ENCODE measurements around the gene ACSS1.

Gene ACSS1

GRCh38 chr20:25055711-25056495 lies 2.0 kb downstream of the ACSS1 start:
- H3K27ac ChIP-seq (ENCODE audit: low read depth, low read length) = no peak overlapping the region
- H3K4me3 ChIP-seq (ENCODE audit: low read length) = no peak overlapping the region
- H3K27me3 ChIP-seq (ENCODE audit: control insufficient read depth, low read length) = peaks cover 94% of the 10 kb centered on the region

GRCh38 chr20:25054995-25055629 lies 2.8 kb downstream of the ACSS1 start:
- Histone ChIP-seq H3K4me3 (ENCODE audit: low read length) (no peak overlapping the region), H3K36me3 (ENCODE audit: control insufficient read depth, low read length) (no peaks in the 10 kb centered on the region), H3K79me2 (ENCODE audit: control insufficient read depth, low read length) (no peaks in the 10 kb centered on the region), H3K27ac (ENCODE audit: low read depth, low read length) (no peak overlapping the region), H3K4me1 (ENCODE audit: control insufficient read depth, low read length) (peaks cover 67% of the 10 kb centered on the region), H3K4me2 (ENCODE audit: low read length) (no peak overlapping the region), H4K20me1 (ENCODE audit: control insufficient read depth, insufficient read depth, low read depth, low read length) (0 out of 2 replicates have a peak, but pooled peaks cover 5% of the 10 kb centered on the region), H3K9me2 (replicated peaks; ENCODE audit: control insufficient read depth, low read length) (no peaks in the 10 kb centered on the region), H3K9me3 (ENCODE audit: control insufficient read depth, insufficient read depth, low read length) (no peaks in the 10 kb centered on the region), H3F3A (ENCODE audit: control insufficient read depth, insufficient read depth) (0 out of 2 replicates have a peak, but pooled peaks cover 9% of the 10 kb centered on the region), H3K27me3 (ENCODE audit: control insufficient read depth, low read length) (peaks cover 88% of the 10 kb centered on the region)
- TF ChIP-seq CTCF (IDR thresholded peaks at IDR 0.05; ENCODE audit: low read depth, low read length, poor library complexity, severe bottlenecking) (no peak), EZH2phosphoT487 (IDR thresholded peaks at IDR 0.05; ENCODE audit: borderline replicate concordance, low read length) (no peak)

More at GRCh38 chr20:25055711-25056495, 2.0 kb downstream of the ACSS1 start:
- Histone ChIP-seq H3F3A (ENCODE audit: control insufficient read depth, insufficient read depth) (0 out of 2 replicates have a peak, but pooled peaks cover 9% of the 10 kb centered on the region), H3K4me1 (ENCODE audit: control insufficient read depth, low read length) (peaks cover 67% of the 10 kb centered on the region), H4K20me1 (ENCODE audit: control insufficient read depth, insufficient read depth, low read depth, low read length) (0 out of 2 replicates have a peak, but pooled peaks cover 5% of the 10 kb centered on the region), H3K36me3 (ENCODE audit: control insufficient read depth, low read length) (no peaks in the 10 kb centered on the region), H3K9me2 (replicated peaks; ENCODE audit: control insufficient read depth, low read length) (no peaks in the 10 kb centered on the region), H3K4me2 (ENCODE audit: low read length) (no peak overlapping the region), H3K9me3 (ENCODE audit: control insufficient read depth, insufficient read depth, low read length) (no peaks in the 10 kb centered on the region), H3K79me2 (ENCODE audit: control insufficient read depth, low read length) (no peaks in the 10 kb centered on the region)
- no peak for TF ChIP-seq CTCF (IDR thresholded peaks at IDR 0.05; ENCODE audit: low read depth, low read length, poor library complexity, severe bottlenecking)
- no peak for TF ChIP-seq EZH2phosphoT487 (IDR thresholded peaks at IDR 0.05; ENCODE audit: borderline replicate concordance, low read length)

- Histone ChIP-seq H4K20me1 (ENCODE audit: control insufficient read depth, insufficient read depth, low read depth, low read length) (0 out of 2 replicates have a peak, but pooled peaks cover 5% of the 10 kb centered on the region), H3K4me3 (ENCODE audit: low read length) (no peak overlapping the region), H3K4me1 (ENCODE audit: control insufficient read depth, low read length) (peaks cover 64% of the 10 kb centered on the region), H3K27ac (ENCODE audit: low read depth, low read length) (no peak overlapping the region), H3K9me3 (ENCODE audit: control insufficient read depth, insufficient read depth, low read length) (no peaks in the 10 kb centered on the region), H3K27me3 (ENCODE audit: control insufficient read depth, low read length) (peaks cover 88% of the 10 kb centered on the region), H3K9me2 (replicated peaks; ENCODE audit: control insufficient read depth, low read length) (no peaks in the 10 kb centered on the region), H3K4me2 (ENCODE audit: low read length) (0 out of 2 replicates have a peak overlapping the region, but pooled peaks have one; percentile 30), H3F3A (ENCODE audit: control insufficient read depth, insufficient read depth) (0 out of 2 replicates have a peak, but pooled peaks cover 8% of the 10 kb centered on the region), H3K36me3 (ENCODE audit: control insufficient read depth, low read length) (no peaks in the 10 kb centered on the region), H3K79me2 (ENCODE audit: control insufficient read depth, low read length) (no peaks in the 10 kb centered on the region)
- TF ChIP-seq EZH2phosphoT487 (IDR thresholded peaks at IDR 0.05; ENCODE audit: borderline replicate concordance, low read length) = no peak
- no peak for TF ChIP-seq CTCF (IDR thresholded peaks at IDR 0.05; ENCODE audit: low read depth, low read length, poor library complexity, severe bottlenecking)
Observed at GRCh38 chr20:25054096-25054820, 3.7 kb downstream of the ACSS1 start.

All from DOHH2 (cell line).